Measurements from ENCODE around the gene NEUROG3. TPM values are rescaled to one million over a fixed set of nuclear protein-coding genes. Genes with fewer than 3 reads are reported as not detected.
A peak's percentile ranks its signal among the peaks of the same experiment; 100 is the strongest.

NEUROG3 gene
- total RNA-seq, 1 donor from 2014 or later, result not detected

DNA sequence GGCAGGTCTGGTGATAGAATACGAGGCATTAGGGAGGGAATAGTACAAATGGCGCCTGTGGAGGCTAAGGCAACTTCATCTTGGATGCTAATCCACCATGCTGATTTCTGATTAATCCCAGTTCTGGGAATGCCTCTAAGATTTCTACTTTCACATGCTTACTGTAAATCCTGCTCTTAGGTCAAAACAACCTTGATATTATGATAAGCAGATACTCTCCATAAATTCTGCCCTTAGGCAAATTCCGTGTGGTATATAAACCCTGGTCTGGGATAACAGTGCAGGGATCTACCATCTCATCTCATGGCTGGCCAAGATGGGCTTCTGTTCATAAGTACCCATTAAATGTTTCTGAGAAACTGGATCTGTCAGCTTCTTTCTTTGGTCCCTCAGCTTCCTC is 11.4 kb upstream of the NEUROG3 start:
- Mint-ChIP-seq H3K4me3 (ENCODE audit: unreplicated experiment) (no peak overlapping the region), H3K9me3 (ENCODE audit: unreplicated experiment) (peaks cover 3% of the 10 kb centered on the region), H3K27me3 (ENCODE audit: unreplicated experiment) (peaks cover 3% of the 10 kb centered on the region), H3K36me3 (ENCODE audit: unreplicated experiment) (peaks cover 5% of the 10 kb centered on the region), H3K27ac (ENCODE audit: unreplicated experiment) (no peak overlapping the region), H3K4me1 (ENCODE audit: low read depth, unreplicated experiment) (peaks cover 7% of the 10 kb centered on the region)
- TF ChIP-seq, protein P1, sequence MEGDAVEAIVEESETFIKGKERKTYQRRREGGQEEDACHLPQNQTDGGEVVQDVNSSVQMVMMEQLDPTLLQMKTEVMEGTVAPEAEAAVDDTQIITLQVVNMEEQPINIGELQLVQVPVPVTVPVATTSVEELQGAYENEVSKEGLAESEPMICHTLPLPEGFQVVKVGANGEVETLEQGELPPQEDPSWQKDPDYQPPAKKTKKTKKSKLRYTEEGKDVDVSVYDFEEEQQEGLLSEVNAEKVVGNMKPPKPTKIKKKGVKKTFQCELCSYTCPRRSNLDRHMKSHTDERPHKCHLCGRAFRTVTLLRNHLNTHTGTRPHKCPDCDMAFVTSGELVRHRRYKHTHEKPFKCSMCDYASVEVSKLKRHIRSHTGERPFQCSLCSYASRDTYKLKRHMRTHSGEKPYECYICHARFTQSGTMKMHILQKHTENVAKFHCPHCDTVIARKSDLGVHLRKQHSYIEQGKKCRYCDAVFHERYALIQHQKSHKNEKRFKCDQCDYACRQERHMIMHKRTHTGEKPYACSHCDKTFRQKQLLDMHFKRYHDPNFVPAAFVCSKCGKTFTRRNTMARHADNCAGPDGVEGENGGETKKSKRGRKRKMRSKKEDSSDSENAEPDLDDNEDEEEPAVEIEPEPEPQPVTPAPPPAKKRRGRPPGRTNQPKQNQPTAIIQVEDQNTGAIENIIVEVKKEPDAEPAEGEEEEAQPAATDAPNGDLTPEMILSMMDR (IDR thresholded peaks at IDR 0.05; ENCODE audit: partially characterized antibody, unreplicated experiment), result no peak
- DNase-seq, result no peak

DNA sequence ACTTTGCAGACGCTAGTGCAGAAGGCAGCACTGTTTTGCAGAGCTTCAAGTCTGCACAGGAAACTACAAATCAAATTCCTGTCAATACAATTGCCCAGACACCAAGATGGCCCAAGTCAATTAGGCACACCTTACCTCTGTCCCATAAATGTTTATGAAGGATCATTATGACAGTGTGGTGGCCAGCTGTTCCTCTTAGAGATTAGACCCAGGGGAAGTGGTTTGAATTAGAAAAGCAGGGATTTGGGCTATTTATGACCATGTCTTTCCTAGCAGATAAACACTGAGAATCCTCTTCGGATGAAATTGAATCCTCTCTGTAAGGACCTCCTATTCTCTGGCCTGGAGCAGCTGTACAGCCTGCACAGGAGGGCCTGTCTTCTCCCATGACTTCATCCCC is 9.9 kb upstream of the NEUROG3 start:
- peaks cover 6% of the 10 kb centered on the region for H3K36me3 Mint-ChIP-seq (ENCODE audit: unreplicated experiment)
- no peak overlapping the region for H3K4me3 Mint-ChIP-seq (ENCODE audit: unreplicated experiment)
- DNase-seq, result no peak
- peaks cover 5% of the 10 kb centered on the region for H3K9me3 Mint-ChIP-seq (ENCODE audit: unreplicated experiment)
- peaks cover 12% of the 10 kb centered on the region for H3K27me3 Mint-ChIP-seq (ENCODE audit: unreplicated experiment)
- H3K27ac Mint-ChIP-seq (ENCODE audit: unreplicated experiment), result no peak overlapping the region
- TF ChIP-seq, protein P1 (IDR thresholded peaks at IDR 0.05; ENCODE audit: partially characterized antibody, unreplicated experiment), result no peak
- peaks cover 17% of the 10 kb centered on the region for H3K4me1 Mint-ChIP-seq (ENCODE audit: low read depth, unreplicated experiment)

DNA sequence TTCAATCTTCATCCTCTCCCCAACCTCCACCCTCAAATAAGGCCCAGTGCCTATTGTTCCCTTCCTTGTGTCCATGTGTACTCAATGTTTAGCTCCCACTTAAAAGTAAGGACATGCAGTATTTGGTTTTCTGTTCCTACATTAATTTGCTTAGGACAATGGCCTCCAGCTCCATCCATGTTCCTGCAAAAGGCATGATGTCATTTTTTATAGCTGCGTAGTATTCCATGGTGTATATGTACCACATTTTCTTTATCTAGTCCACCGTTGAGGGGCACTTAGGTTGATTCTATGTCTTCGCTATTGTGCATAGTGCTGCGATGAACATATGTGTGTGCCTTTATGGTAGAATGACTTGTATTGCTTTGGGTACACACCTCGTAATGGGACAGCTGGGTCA is 7.2 kb upstream of the NEUROG3 start:
- Mint-ChIP-seq H3K36me3 (ENCODE audit: unreplicated experiment) (peaks cover 6% of the 10 kb centered on the region), H3K9me3 (ENCODE audit: unreplicated experiment) (peaks cover 9% of the 10 kb centered on the region), H3K4me3 (ENCODE audit: unreplicated experiment) (no peak overlapping the region), H3K27me3 (ENCODE audit: unreplicated experiment) (peaks cover 28% of the 10 kb centered on the region), H3K27ac (ENCODE audit: unreplicated experiment) (no peak overlapping the region), H3K4me1 (ENCODE audit: low read depth, unreplicated experiment) (peaks cover 29% of the 10 kb centered on the region)
- TF ChIP-seq, protein P1 (IDR thresholded peaks at IDR 0.05; ENCODE audit: partially characterized antibody, unreplicated experiment), result no peak
- no peak for DNase-seq

DNA sequence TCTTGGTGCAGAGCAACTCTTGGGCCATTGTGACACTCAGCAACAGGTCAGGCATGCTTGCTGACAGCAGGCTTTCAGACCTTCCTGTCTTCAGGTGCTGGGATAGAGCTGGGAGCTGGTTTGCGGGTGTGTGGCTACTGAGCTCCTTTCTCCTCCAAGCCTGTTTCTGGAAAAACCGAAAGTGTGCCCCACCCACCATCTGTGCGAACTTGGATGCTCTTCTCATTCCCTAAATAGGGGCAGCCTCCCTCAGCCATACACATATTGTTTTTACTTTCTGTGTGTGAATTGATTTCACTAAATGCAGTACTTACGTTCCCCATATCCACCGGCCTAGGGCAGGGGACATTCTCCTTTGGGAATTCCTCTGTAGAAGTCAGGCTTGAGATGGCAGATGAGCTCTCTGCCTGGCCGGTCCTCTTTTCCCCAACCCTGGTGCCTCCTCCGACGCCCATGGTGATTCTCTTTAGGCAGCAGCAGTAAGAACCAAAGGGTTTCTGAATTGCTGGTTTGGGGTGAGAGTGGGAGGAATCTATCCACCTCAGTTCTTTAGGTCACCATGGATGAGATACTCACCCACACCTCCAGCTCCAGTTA is 6.3 kb upstream of the NEUROG3 start:
- peaks cover 35% of the 10 kb centered on the region for H3K27me3 Mint-ChIP-seq (ENCODE audit: unreplicated experiment)
- no peak for DNase-seq
- H3K36me3 Mint-ChIP-seq (ENCODE audit: unreplicated experiment), result peaks cover 6% of the 10 kb centered on the region
- TF ChIP-seq, protein P1 (IDR thresholded peaks at IDR 0.05; ENCODE audit: partially characterized antibody, unreplicated experiment), result no peak
- H3K4me1 Mint-ChIP-seq (ENCODE audit: low read depth, unreplicated experiment), result peaks cover 32% of the 10 kb centered on the region
- H3K4me3 Mint-ChIP-seq (ENCODE audit: unreplicated experiment), result peak overlapping the region; percentile 67
- no peak overlapping the region for H3K27ac Mint-ChIP-seq (ENCODE audit: unreplicated experiment)
- H3K9me3 Mint-ChIP-seq (ENCODE audit: unreplicated experiment), result peaks cover 9% of the 10 kb centered on the region

DNA sequence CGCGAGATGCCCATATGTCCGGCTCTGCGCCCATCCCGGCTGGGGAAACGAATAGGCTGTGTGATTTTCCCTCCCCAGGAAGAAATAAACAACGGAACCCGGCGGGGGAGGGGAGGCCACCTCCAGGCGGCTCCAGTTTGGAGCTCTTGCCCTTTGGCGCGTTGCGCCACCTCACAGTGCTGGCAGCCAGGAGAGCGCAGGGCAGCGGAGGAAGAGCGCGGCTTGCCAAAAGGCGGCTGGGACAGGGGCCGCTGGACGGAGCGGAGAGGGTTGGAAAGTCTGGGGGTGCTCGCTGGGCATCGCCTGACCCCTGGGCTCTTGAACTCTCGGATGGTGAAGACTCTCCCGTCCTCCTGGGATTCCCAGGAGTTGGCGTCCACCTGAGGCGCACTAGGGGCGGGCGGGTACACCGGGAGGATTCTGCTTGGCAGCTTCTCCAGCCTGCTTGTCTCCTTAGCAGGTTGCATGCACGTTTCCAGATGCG is 5.3 kb upstream of the NEUROG3 start:
- Mint-ChIP-seq H3K4me3 (ENCODE audit: unreplicated experiment) (peak overlapping the region; percentile 88), H3K9me3 (ENCODE audit: unreplicated experiment) (peaks cover 9% of the 10 kb centered on the region), H3K27me3 (ENCODE audit: unreplicated experiment) (peaks cover 42% of the 10 kb centered on the region), H3K4me1 (ENCODE audit: low read depth, unreplicated experiment) (peaks cover 35% of the 10 kb centered on the region), H3K36me3 (ENCODE audit: unreplicated experiment) (peaks cover 6% of the 10 kb centered on the region), H3K27ac (ENCODE audit: unreplicated experiment) (peak overlapping the region; percentile 80)
- TF ChIP-seq, protein P1 (IDR thresholded peaks at IDR 0.05; ENCODE audit: partially characterized antibody, unreplicated experiment), result no peak
- peak; percentile 46 for DNase-seq
